Measurements from ENCODE around the gene MARK3.

Gene MARK3

DNA sequence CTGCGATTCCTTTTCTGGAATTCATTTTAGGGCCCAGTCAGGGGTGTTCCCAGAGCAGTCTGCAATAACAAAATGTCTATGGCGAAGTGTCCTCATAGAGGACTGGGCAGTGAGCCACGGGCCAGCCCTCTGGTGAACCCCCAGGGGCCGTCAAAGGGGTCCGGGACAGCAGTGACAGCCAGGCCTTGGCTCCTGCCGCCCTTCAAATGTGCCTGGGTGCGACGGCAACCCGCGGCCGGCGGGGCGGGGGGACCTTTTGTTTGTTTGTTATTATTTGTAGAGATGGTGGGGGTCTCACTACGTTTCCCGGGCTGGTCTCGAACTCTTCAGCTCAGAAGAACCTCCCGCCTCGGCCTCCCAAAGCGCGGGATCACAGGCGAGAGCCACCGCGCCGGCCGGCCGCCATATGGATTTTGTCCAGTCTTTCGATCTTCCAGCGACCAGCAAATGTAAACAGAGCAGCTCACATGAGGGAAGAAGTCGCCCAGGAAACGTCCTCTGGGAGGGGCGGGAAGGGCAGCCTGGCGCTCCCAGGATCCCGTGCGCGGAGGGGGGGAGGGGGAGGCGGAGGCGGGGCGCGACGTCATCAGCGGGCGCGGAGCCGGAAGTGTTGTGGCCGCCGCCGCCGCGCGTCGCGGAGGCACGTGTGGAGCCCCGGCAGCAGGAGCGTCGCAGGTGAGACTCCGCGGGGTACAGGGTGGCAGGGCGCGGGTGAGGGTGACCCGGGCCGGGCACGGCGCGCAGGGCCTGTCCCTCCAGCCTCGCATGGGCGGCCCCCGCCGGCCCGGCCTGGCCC, 143.6 kb downstream of the MARK3 start, which contains the start of gene TRMT61A:
Gene TRMT61A, plus strand, starts transcription at position 610 of the 796 bp plus-strand sequence. CDS start 783 bp downstream, outside the sequence.
- DNase-seq: peak; percentile 70

DNA sequence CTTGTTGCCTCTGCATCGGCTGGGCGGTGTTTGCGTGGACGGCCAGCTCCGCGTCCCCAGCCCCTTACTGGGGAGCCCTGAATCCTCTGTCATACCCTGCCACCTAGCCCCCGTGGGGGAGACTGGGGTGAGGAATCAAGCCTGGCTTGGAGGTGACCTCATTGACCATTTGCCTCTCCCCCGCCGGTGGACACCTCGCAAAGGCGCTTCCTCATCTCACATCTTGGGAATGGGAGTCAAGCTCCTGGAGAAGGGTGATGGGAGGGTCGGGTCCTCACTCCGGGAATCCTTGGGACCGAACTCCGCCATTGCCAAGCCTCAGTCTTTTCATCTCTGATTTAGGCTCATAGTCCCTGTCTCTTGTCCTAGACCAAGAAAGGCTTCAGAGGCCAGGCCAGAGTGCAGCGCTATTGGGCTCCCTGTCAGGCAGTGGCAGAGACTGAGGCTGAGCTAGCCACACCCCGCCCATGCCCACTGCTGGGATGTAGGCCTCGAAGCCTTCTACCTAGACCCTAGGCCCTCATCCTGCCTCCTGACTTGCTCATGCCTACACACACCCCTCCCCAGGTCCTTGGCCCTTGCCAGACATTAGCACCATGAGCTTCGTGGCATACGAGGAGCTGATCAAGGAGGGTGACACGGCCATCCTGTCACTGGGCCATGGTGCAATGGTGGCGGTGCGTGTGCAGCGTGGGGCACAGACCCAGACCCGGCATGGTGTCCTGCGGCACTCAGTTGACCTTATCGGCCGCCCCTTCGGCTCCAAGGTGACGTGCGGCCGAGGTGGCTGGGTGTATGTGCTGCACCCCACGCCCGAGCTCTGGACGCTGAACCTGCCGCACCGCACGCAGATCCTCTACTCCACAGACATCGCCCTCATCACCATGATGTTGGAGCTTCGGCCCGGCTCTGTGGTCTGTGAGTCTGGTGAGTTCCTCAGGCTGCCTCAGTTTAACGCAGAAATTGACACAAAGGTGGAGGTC, 144.5 kb downstream of the MARK3 start:
- no peak for DNase-seq

DNA sequence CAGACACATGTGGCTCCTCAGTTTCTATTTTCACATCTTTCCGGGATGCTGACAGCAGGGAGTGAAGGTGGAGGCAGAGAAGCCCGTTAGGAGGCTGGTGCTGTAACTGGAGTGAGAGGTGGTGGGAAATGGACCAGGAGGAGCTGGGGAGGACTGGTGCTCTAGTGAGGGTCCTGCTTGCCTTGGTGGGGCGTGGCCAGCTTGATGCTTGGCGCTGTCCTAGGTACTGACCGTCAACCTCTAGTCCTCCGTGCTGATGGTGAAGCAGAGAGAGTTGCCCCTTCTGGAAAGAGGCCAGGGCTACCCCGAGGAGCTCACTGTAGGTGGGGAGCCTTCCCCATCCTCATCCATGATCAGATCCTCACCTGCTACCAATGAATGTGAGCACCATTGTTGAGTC, 145.2 kb downstream of the MARK3 start:
- DNase-seq: no peak

GRCh38 chr14:103530831-103531230, 145.6 kb downstream of the MARK3 start:
- no peak for DNase-seq

GRCh38 chr14:103531421-103532215, 146.4 kb downstream of the MARK3 start:
- DNase-seq: no peak

GRCh38 chr14:103532216-103533136, 147.3 kb downstream of the MARK3 start:
- no peak for DNase-seq

- DNase-seq: no peak
Measured at GRCh38 chr14:103533137-103533998, 148.2 kb downstream of the MARK3 start.

DNA sequence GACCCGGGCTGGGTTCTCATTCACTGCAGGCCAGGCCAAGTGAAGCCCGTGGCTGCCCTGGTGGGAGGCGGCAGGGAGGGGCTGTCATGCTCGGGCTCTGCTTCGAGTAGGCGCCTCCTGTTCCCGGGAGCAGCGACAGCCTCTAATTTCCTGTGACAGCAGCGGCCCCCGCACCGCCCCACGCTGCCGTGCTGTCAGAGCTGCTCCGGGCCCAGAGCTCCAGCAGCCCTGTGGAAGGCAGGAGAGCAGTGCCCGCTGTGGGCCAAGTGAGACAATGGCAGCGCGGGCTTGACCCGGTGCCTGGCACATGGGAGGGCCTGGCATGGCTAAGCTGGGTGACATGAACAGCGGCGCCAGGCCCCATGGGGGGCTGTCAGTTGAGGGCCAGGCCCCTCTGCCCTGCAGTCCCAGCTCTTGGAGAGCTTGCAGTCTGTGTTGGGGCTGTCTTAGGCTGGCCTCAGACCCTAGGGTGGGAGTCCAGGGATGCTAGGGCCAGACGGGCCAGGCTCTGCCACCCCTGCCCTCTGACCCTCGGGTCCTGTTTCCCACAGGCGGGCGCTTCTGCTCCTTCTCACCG, 148.9 kb downstream of the MARK3 start:
- no peak for DNase-seq

GRCh38 chr14:103534576-103535061, 149.4 kb downstream of the MARK3 start:
- no peak for DNase-seq

GRCh38 chr14:103535081-103535890, 150.1 kb downstream of the MARK3 start:
- no peak for DNase-seq

DNA sequence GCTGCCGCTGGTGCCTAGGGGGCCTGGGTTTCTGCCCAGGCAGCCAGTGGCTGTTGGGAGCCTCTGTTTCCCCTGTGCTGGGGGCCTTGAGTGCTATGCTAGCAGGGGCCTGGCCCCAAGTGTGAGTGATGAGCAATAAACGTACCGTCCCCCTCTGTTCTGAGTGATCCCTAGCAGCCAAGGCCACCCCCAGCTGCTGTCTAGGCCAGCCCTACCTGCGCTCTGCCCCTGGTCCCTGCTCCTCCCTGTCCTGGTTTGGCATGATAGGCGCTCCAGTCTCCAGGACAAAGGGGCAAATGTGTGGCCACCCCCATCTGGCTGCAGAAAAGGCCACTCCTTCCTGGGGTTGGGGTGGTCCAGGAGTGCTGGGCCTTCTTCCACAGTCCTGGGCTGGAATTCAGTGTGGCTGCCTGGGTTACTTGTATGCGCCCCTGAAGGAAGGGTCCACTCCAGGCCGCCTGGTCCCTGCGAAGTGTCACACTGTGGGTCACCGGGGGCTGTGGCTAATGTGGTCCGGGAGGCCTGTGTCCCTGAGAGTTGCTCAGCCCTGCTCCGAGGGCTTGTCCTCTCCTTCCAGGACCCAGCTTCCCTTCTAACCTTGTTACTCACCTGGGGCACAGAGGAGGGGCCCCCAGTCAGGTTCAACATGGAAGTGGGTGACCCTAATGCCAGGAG, 150.8 kb downstream of the MARK3 start:
- DNase-seq: no peak

DNA sequence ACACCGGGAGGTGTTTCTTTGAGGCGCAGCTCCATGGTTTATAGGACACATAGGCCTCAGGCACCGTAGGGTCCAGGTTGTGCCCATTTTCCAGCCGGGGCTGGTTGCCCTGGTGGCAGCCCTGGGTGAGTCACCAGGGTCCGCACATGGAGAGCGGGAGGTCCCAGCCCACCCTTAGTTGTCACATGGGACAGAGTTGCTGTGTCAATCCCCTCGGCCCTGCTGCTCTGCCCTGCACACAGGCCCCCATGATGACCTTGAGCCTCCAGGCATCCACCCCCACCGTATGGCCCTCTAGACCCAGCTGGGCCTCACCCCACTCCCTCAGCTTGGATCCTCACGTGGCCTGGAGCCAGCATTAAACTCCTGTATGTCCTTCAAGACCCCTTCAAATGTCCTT, 151.5 kb downstream of the MARK3 start:
- DNase-seq: no peak

- DNase-seq: no peak
Measured at GRCh38 chr14:103537175-103537990, 152.2 kb downstream of the MARK3 start.

DNA sequence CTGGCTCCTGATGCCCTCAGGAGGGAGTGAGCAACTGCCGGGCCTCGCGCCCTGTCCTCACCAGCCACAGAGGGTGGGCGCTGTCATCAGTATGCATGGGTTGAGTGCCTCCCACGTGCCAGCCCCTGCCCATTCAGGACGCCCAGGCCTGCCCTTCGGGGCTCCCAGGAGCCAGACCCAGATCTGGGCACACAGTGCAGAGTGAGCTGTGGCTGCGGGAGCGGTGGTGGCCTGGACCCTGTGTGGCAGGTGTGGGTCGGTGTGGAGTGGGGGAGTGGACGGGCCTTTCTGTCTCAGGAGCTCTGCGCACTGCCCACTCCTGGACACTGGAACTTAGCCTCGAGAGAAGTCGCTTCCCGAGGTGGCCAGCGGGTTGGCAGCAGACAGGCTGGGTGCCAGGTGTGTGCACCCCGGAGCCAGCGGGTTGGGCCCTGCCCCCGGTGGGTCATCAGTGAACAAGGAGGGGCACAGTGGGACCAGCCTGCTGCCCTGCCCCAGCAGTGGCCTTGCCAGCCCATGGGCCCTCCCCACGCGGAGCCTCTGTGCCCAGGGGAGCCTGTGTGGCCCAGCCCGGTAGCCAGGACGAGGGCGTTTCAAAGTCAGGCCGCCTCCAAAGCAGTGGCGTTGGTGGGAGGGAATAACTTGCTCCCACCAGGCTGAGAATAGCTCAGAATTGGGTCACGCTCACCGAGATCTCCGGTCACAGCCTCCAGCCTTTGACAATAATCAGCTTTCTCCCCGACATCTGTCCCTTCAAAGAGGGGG, 153.3 kb downstream of the MARK3 start:
- DNase-seq: no peak

- no peak for DNase-seq
Measured at GRCh38 chr14:103539056-103539825, 154.0 kb downstream of the MARK3 start.
